ENCODE results near the gene TMEM271.

- TF ChIP-seq, protein P1, sequence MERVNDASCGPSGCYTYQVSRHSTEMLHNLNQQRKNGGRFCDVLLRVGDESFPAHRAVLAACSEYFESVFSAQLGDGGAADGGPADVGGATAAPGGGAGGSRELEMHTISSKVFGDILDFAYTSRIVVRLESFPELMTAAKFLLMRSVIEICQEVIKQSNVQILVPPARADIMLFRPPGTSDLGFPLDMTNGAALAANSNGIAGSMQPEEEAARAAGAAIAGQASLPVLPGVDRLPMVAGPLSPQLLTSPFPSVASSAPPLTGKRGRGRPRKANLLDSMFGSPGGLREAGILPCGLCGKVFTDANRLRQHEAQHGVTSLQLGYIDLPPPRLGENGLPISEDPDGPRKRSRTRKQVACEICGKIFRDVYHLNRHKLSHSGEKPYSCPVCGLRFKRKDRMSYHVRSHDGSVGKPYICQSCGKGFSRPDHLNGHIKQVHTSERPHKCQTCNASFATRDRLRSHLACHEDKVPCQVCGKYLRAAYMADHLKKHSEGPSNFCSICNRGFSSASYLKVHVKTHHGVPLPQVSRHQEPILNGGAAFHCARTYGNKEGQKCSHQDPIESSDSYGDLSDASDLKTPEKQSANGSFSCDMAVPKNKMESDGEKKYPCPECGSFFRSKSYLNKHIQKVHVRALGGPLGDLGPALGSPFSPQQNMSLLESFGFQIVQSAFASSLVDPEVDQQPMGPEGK (CRISPR knock-in tag; IDR thresholded peaks at IDR 0.05; ENCODE audit: borderline replicate concordance), result no peak
- TF ChIP-seq OSR1 (CRISPR knock-in tag; IDR thresholded peaks at IDR 0.05) (no peak), POU6F1 (CRISPR knock-in tag; IDR thresholded peaks at IDR 0.05; ENCODE audit: borderline replicate concordance, low read depth) (no peak), ZNF70 (CRISPR knock-in tag; IDR thresholded peaks at IDR 0.05) (no peak), CSRNP3 (CRISPR knock-in tag; IDR thresholded peaks at IDR 0.05) (no peak), TOX (CRISPR knock-in tag; IDR thresholded peaks at IDR 0.05; ENCODE audit: borderline replicate concordance) (no peak), CSDC2 (CRISPR knock-in tag; IDR thresholded peaks at IDR 0.05) (no peak), ZNF8 (CRISPR knock-in tag; IDR thresholded peaks at IDR 0.05) (no peak), GLIS3 (CRISPR knock-in tag; IDR thresholded peaks at IDR 0.05) (no peak)
- TF ChIP-seq, protein P2, sequence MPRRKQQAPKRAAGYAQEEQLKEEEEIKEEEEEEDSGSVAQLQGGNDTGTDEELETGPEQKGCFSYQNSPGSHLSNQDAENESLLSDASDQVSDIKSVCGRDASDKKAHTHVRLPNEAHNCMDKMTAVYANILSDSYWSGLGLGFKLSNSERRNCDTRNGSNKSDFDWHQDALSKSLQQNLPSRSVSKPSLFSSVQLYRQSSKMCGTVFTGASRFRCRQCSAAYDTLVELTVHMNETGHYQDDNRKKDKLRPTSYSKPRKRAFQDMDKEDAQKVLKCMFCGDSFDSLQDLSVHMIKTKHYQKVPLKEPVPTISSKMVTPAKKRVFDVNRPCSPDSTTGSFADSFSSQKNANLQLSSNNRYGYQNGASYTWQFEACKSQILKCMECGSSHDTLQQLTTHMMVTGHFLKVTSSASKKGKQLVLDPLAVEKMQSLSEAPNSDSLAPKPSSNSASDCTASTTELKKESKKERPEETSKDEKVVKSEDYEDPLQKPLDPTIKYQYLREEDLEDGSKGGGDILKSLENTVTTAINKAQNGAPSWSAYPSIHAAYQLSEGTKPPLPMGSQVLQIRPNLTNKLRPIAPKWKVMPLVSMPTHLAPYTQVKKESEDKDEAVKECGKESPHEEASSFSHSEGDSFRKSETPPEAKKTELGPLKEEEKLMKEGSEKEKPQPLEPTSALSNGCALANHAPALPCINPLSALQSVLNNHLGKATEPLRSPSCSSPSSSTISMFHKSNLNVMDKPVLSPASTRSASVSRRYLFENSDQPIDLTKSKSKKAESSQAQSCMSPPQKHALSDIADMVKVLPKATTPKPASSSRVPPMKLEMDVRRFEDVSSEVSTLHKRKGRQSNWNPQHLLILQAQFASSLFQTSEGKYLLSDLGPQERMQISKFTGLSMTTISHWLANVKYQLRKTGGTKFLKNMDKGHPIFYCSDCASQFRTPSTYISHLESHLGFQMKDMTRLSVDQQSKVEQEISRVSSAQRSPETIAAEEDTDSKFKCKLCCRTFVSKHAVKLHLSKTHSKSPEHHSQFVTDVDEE (CRISPR knock-in tag; IDR thresholded peaks at IDR 0.05), result no peak
Measured at GRCh38 chr4:576245-576821, at the start of gene TMEM271.

Measured in SK-N-SH treated with all-trans-retinoic acid at 6 μM for 48 hours (cell line).